ENCODE results near the gene PLSCR4.

- TF ChIP-seq CTCF (IDR thresholded peaks at IDR 0.05) (no peak), EZH2 (IDR thresholded peaks at IDR 0.05) (no peak), EZH2phosphoT487 (IDR thresholded peaks at IDR 0.05) (no peak)
Observed at GRCh38 chr3:146180376-146180775, 70.5 kb downstream of the PLSCR4 start.
